Stimulated activated CD8-positive, alpha-beta memory T cell treated with anti-CD3 and anti-CD28 coated beads, Interleukin-12 subunit alpha, Interleukin-12 subunit beta, amount 100 ng/mL, for 24 hours (primary cell): ENCODE data around the gene NUDT17.

Experiments used
- DNase-seq: peaks from one replicate; pipeline ENCODE4 v3.0.0-alpha.2; 2020; ENCODE audit errors: extremely low read depth

NUDT17 gene

DNA sequence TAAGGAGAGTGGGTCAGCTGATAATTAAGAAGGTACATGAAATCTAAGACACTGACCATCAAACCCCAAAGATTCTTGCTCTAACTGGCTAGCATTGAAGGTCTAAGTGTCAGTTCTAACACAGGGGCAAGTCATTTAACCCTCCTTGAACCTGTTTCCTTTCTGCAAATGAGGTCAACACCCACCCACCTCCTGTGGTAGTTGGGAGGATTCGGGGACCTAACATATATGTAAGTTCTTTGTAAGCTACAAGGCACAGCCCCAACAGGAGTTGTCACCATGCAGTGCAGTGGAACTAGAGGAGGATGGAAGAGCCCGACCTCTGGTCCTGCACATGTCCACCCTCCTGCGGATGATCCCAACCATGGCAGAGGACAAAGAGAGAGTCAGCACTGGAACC lies 2.4 kb downstream of the NUDT17 start:
- DNase-seq, result no peak

DNA sequence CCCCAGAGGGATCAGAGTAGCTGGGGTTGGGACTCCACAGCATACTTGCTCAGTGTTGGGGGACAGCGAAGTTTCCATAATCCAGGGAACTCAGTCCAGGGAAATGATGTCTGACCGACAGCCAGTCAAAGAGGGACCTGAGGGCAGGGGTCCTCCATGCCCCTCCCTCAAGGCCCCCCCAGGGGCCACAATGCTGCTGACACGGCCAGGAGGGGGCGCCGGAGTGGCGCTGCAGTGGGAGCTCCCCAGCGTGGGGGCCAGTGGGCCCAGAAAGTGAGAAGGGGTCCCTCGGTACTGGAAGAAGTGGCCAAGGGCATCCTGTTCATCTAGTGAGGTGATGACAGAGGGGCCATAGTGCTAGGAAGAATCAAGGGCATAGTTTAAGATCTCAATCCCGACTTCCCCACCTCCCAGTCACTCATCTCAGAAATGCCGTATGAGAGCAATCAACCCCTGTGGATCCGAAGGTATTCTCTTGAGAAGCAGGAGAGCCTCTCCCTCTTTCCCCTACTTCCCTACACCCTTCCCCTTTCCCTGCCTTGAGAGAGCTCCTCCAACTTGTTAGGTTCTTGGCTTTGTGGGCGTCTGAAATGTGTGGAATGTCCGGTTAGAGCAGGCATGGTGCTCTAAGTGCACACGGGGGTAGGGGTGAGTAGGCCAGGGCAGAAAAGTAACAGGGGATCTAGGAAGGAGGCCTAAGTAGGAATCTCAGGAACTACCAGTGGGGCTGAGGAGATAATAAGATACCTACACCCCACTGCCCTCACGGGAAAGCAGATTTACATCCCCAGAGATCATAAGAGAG lies 4.1 kb downstream of the NUDT17 start:
- no peak for DNase-seq

DNA sequence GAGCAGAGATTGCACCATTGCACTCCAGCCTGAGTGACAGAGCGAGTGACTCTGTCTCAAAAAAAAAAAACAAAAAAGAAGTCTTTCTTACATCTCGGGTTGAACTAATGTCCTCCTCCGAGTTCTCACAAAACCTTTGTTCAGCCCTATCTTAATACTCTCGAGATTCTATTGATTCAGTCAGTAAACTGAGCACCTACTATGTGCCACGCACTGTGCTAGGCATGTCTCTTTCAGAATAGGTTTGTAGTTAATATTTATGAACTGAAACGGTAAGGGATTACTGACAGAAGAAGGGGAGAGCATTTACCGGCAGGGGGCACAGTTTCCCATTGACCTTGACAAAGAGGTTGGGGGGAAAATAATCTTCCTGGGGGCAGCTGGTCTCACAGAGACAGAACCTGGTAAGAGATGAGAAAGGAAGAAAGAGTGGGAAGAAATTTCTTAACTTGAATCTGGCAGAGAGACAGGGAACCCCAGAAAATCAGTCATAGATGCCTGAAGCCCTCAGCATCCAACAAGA lies 10.1 kb downstream of the NUDT17 start:
- no peak for DNase-seq

- no peak for DNase-seq
Measured at GRCh38 chr1:145857170-145857569, 11.7 kb downstream of the NUDT17 start.

DNA sequence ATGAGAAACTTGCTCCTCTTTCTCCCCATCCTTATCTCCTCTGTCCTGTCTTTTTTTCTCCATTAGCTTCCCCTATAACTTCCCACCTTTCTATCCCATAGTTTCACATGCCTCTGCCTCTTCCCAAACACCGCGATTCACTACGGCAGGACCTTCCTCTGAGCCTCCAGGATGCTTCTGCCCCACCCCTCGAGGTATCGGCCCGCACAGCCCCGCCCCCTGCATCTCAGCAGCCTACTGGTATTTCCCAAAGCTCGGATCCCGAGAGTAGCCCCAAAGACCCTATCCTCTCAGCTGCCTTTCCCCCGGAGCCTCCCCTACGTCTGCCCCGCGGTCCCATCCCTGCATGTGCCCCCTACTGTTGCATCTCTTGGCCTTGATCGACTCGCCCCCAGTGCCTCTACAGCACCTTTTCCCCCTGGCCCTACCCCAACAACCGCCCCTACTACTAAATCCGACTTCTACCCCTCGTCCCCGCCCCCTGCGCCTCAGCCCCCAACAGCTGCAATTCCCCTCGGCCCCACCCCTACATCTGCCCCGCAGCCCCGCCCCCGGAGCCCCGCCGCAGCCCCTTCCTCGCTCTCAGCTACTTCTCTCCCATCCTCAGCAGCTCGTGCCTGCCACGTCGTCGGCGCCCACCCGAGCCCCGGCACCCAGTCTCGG lies 12.9 kb downstream of the NUDT17 start:
- DNase-seq, result peak; percentile 34

GRCh38 chr1:145858901-145859490 lies 13.6 kb downstream of the NUDT17 start, which contains the start of gene PIAS3:
TSS of gene PIAS3 (minus strand) at chr1:145859081. CDS start at chr1:145858990, 91 bp downstream.
- DNase-seq, result peak; percentile 76

- peak; percentile 58 for DNase-seq
Measured at GRCh38 chr1:145859491-145860023, 14.1 kb downstream of the NUDT17 start.

DNA sequence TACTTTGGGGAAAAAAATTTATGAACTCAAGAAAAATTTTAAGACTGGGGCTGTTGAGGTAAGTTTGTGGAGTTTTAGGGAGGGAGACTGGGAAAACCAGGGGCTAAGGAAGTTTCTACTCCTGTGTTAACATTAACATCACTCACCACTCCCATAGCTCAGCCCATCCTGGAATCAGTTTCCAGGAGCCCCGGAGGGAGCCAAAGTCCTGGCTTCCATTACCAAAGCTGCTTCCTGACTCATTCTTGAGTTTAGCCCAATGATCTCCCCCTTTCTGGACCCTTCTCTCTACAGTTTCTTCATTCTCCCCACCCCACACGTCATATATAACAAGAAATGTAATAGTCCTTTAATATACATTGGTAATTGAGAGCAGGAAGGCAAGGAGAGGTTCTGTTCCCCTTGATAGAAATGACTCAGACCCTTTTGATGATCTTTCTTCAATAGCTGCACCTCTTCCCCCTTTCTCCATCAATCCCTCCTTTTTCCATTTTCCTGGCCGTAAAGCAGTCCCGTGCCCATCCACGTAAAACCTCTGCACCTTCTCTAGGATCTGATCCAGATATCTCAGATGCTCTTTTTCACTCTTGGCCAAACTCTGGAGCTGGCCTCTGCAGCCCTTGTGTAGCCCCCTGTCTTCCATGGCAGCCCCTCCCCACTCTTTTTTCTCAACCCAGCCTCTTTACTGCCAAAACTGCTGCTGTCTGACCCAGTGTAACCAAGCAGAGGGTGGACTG lies 18.0 kb downstream of the NUDT17 start:
- DNase-seq, result no peak

GRCh38 chr1:145868232-145868631 lies 22.8 kb downstream of the NUDT17 start:
- DNase-seq, result no peak

- no peak for DNase-seq
Measured at GRCh38 chr1:145871994-145872924, 26.8 kb downstream of the NUDT17 start.

GRCh38 chr1:145874646-145875045 lies 29.2 kb downstream of the NUDT17 start:
- no peak for DNase-seq

GRCh38 chr1:145877923-145878486 lies 32.6 kb downstream of the NUDT17 start:
- no peak for DNase-seq

- DNase-seq, result no peak
Measured at GRCh38 chr1:145878724-145879123, 33.3 kb downstream of the NUDT17 start.

GRCh38 chr1:145879775-145880174 lies 34.3 kb downstream of the NUDT17 start:
- no peak for DNase-seq

- DNase-seq, result no peak
Measured at GRCh38 chr1:145884675-145885074, 39.2 kb downstream of the NUDT17 start.

DNA sequence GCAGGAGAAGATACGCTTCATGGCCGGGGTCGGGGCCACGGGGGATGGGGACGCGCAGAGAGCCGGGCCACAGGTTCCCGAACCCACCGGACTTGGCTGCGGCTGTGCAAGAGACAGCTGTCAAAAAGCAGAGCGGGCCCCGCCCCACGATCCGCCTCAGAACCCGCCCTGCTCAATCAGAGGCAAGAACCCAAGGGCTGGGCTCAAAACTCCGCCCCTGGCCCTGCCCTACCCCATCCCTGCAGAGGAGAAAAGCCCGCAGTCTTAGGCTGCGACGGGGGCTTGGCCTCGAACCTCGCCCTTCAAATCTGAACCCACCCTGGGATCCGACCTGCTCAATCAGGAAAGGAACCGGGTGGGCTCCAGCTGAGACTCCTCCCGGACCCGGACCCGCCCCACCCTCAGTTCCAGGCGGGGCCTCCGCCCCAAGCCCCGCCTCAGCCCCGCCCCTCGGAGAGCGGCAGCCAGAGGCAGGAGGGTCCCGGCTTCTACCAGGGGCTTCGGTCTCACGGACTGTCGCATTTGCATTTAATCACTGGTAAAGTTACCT lies 40.4 kb downstream of the NUDT17 start, which contains the start of gene ANKRD35:
Gene ANKRD35, minus strand, starts transcription at position 129 of the 550 bp plus-strand sequence. Its CDS starts 108 bp downstream, at position 21.
- peak; percentile 78 for DNase-seq

- no peak for DNase-seq
Measured at GRCh38 chr1:145886390-145886789, 41.0 kb downstream of the NUDT17 start.

DNA sequence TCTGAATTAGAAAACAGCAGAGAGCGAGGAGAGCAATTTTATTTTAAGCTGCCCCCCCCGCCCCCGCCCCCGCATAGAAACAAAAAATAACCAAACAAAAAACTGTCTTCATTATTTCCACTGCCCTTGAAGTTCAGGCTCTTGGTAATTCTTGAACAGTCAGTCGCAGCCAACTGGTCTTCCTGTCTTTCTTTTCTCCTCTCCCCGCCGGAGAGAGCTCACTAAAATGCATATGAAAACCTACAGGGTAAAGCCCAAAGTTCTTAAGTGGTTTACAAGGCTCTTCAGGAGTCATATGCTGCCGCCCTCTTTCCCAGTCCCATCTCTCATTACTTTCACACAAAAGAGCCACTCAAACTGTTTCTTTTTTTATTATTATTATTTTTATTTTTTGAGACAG lies 41.4 kb downstream of the NUDT17 start:
- no peak for DNase-seq

DNA sequence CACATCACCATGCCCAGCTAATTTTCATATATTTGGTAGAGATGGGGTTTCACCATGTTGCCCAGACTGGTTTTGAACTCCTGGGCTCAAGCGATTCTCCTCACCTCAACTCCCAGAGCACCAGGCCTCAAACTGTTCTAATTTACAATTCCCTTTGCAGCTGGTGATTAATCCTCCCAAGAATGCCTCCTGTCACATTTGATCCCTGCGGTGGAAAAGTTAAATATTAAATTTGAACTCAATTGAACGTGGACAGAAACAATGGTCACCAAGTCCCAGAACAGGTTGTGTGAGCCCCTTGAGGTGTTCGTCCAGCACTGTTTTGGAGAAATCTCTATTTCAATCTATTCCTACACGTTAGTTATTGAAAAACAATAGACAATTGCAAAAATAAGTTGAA lies 42.2 kb downstream of the NUDT17 start:
- no peak for DNase-seq

GRCh38 chr1:145889722-145890121 lies 44.3 kb downstream of the NUDT17 start:
- no peak for DNase-seq
